Suppressor macrophage treated with lipopolysaccharide for 1 hour (primary cell): ENCODE data around the gene STK16.
"Not testable (repeated sequence)": the region's sequence is repeated elsewhere in the genome, so short reads cannot be mapped to it uniquely, and the experiment has no call there.

ENCODE experiments used
- DNase-seq, 3 donors: peaks; one replicate each; pipeline ENCODE4 v3.0.0-alpha.2; 2020 to 2022

The STK16 gene

DNA sequence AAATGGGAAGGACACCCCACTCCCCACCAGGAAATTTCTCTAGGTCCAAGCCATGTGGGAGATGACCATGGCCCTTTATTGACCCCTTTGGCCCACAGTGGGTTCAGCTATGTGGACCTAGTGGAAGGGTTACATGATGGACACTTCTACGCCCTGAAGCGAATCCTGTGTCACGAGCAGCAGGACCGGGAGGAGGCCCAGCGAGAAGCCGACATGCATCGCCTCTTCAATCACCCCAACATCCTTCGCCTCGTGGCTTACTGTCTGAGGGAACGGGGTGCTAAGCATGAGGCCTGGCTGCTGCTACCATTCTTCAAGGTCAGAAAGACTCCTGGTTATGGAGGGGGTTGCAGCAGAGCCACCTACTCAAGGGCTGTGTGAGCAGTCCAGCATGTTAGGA is 1.3 kb downstream of the STK16 start:
- no peak for DNase-seq

DNA sequence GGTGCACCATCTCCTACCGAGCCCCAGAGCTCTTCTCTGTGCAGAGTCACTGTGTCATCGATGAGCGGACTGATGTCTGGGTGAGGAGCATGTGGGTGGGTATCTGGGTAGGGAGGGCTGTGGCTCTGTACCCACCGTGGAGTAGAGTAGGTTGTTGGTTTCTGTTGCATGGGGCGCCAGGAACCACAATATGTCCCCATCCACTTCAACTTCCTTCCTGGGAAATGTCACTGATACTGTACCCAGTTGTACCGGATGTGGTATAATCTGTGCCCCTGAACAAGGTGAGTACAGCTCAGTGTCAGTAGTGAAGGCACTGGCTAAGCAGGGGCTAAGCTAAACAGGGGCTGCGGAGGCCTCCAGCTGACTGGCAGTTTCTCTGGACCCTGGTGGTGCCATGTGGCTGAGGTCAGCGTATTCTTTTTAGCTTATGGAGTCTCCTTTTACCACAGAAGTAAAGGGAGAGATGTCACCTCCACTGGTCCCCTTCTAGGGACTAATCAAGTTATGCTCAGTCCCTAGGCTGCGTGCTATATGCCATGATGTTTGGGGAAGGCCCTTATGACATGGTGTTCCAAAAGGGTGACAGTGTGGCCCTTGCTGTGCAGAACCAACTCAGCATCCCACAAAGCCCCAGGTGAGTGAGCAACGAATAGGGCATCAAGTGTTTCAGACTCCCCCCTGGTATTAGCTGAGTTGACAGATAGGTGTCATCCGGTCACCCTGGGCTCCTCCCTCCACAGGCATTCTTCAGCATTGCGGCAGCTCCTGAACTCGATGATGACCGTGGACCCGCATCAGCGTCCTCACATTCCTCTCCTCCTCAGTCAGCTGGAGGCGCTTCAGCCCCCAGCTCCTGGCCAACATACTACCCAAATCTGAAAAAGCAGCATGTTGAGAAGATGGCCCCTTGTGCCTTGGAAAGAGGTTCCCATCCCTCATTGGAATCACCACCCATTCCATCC is 2.7 kb downstream of the STK16 start:
- no peak for DNase-seq

GRCh38 chr2:219248845-219249202 is 3.5 kb downstream of the STK16 start:
- DNase-seq = no peak

- peak in 1 of 3 donors; percentile 45 for DNase-seq
These were observed 4.1 kb downstream of the STK16 start for GRCh38 chr2:219249203-219249980.

DNA sequence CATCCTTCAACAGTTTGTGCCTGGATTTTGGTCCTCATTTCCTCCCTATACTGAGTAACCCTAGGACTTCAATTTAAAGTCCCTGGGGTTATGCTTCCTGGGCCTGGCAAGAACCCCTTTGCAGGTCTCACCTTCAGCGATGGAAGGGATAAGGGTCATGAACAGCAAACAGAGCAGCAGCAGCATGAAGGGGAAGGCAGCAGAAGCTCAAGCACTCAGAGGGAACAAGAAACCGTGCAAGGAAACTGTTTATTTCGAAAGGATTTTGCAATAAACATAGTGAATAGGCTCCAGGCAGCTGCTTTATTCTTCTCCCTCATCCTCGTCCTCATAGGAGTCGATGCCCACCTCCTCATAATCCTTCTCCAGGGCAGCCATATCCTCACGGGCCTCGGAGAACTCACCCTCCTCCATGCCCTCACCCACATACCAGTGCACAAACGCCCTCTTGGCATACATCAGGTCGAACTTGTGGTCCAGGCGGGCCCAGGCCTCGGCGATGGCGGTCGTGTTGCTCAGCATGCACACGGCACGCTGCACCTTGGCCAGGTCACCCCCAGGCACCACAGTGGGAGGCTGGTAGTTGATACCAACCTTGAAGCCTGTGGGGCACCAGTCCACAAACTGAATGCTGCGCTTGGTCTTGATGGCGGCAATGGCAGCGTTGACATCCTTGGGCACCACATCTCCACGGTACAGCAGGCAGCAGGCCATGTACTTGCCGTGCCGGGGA is 4.9 kb downstream of the STK16 start:
- no peak for DNase-seq

DNA sequence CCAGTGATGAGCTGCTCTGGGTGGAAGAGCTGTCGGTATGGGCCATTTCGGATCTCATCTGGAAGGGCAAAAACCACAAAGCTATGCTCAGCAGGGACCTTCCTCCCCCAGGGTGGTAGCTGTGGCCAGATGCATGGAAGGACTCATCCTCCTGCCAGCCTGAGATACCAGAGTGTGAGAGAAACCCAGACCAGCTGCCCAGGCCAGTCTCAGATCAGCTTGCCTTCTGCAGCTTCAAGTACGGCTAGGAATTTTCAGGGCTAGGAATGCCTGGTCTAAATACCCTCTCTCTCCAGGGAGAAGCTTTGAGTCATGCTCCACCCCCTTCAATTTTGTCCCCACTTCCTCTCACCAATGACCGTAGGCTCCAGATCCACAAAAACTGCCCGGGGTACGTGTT is 6.4 kb downstream of the STK16 start:
- peak; percentile 29 to 37 (median 32) for DNase-seq

- DNase-seq = no peak
These were observed 6.8 kb downstream of the STK16 start for GRCh38 chr2:219252084-219252483.

- no peak for DNase-seq
These were observed 7.3 kb downstream of the STK16 start for GRCh38 chr2:219252570-219252899.

GRCh38 chr2:219252900-219253752 is 7.8 kb downstream of the STK16 start, which contains the start of gene TUBA4B:
Gene TUBA4B, plus strand, starts transcription at chr2:219253243. Its CDS starts 165 bp downstream, at chr2:219253408.
- DNase-seq = peak in 2 of 3 donors; percentile 39 to 48

DNA sequence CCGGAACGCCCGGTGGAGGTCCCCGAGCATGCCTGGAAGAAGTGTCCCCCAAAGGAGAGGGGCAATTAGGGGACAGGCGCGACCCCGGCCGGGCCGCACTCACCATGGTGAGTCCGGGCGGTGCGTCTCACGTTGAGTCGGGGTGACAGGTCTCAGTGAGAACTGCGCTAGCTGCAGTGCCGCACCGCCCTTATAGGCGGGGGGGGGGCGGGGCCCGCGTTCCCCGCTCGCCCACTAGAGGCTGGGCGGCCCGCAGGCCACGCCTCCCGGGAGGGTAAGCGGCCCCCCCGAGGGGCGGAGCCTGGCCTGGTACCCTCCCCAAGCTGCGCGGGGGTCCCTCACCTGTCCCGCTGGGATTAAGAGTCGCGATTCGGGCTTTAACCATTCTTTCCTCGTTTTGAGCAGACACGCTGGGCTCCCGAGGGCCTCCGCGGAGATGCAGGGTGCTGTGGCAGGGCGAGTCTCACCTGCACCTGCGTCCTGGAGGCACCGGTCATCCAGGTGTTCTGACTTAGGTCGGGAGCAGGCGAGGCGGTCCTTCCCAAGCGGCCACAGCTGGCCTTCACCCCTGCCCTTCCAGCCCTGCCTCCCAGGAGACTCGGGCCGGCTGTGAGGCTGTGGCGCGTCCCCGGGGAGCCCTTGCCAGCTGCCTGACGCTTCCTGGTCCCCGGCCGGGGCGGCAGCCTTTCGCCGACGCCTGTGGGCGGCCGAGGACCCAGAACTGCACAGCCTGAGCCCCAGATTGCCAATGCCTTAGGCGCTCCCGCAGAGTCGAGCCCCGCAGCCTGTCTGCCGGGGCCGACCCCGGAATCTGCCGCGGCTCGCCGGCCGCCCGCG is 8.7 kb downstream of the STK16 start, which contains the start of gene TUBA4A:
TUBA4A (minus strand) TSS at position 166 of the 837 bp plus-strand sequence; CDS start at position 106, 60 bp downstream.
- peak; percentile 87 to 96 (median 92) for DNase-seq

DNA sequence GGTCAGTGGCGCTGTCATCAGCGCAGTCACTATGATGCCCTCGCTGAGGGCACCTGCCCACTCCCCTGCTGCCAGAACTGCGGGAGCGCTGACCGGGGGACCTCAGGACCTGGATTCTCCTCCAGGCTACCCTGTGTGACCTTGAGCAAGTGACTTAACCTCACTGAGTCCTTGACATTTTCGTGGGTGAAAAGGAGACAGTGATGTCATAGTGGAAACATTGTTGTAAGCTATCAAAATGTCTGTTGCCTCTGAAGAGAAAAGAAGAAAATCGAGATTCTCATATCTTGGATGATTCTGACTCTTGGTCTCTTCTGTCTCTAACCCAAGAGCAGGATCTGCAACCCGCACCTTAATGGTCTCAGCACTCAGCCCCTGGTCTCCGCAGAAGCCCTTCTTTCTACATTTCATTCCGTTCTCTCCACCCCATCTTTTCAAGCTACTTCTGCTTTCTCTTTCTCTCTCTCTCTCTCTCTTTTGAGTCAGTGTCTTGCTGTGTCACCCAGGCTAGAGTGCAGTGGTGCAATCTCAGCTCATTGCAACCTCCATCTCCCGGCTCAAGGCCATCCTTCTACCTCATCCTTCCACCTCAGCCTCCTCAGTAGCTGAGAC is 9.4 kb downstream of the STK16 start:
- peak; percentile 67 to 82 (median 77) for DNase-seq

- not testable (repeated sequence) for DNase-seq
These were observed 13.7 kb downstream of the STK16 start for GRCh38 chr2:219258942-219259341.

GRCh38 chr2:219261024-219261855 is 16.0 kb downstream of the STK16 start:
- no peak for DNase-seq

- DNase-seq = no peak
These were observed 21.0 kb downstream of the STK16 start for GRCh38 chr2:219266232-219266631.

DNA sequence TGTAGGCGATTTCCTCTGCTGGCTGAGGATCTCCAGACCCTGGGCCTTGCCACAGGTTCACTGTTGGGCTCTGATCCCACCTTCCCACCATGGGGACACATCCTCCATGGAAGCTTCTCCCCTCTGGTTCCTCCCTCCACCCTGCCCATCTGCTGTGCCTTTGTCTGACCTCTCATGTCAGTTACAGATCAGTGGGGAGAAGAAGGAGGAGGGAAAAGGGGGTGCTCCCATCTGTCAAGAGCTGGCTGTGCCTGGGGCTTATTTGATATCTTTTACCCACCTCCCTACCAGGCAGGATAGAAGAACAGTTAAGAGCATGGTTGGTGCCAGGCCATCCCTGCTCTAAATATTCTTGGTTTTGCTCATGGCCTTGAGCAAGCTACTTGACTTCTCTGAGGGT is 21.6 kb downstream of the STK16 start:
- DNase-seq = no peak

- DNase-seq = no peak
These were observed 23.0 kb downstream of the STK16 start for GRCh38 chr2:219268294-219268693.

DNA sequence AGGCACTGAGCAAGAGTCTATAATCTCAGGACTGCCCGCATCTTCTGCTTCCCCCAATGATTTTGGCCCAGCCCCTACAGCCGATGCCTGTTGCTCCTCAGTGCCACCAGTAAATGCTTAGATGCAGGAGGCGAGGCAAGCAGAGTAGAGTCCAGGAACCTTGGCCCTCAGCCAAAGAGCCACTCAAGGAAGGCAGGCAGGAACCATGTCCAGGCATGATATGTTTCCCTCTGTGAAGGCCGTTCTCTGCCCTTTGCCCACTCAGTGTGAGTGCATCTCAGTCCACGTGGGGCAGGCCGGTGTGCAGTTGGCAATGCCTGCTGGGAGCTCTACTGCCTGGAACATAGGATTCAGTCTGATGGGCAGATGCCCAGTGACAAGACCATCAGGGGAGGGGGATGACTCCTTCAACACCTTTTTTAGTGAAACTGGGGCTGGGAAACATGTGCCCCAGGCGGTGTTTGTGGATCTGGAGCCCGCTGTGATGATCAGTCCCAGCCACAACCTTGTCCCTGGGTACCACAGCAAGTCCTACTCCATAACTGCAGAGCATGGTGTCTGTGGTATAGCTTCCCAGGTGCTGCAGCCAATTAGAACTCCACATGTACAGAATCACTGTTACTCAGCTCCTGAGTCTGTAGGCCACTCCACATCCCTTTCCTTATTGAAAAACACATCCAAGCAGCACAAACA is 24.2 kb downstream of the STK16 start:
- DNase-seq = no peak

DNA sequence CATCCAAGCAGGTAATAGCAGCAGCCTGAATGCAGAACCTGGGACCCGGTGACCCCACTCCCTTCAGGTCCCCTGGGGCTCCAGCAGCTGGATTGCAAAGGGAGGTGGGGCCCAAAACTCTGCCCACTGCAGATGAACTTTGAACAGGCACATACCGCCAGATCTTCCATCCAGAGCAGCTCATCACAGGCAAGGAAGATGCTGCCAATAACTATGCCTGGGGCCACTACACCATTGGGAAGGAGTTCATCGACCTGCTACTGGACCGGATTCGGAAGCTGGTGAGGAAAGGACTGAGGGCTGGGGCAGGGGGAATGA is 24.7 kb downstream of the STK16 start:
- DNase-seq = no peak

- no peak for DNase-seq
These were observed 25.7 kb downstream of the STK16 start for GRCh38 chr2:219271021-219271420.
